ENCODE measurements around the gene LYAR. TPM values are rescaled to one million over a fixed set of nuclear protein-coding genes. Genes with fewer than 3 reads are reported as not detected.
A peak's percentile ranks its signal among the peaks of the same experiment; 100 is the strongest.

Gene LYAR
- total and polyA plus RNA-seq, 7 donors: 12.8 to 60.8 (median 17.7) TPM

- intact Hi-C loops (cut with DNase I): no loop called here
- TF ChIP-seq CTCF (IDR thresholded peaks at IDR 0.05): no peak
- Histone ChIP-seq H3K27ac (no peak overlapping the region), H3K9me3 (no peaks in the 10 kb centered on the region), H3K27me3 (ENCODE audit: insufficient read depth in 3 of 3, low read length in 2 of 3) (no peaks in the 10 kb centered on the region), H3K4me1 (peaks cover 9% of the 10 kb centered on the region), H3K36me3 (ENCODE audit: insufficient read depth in 1 of 2, low read depth in 1 of 2) (peaks cover 0 to 52% of the 10 kb centered on the region in 2 donors), H3K4me3 (no peak overlapping the region)
- no peak for ATAC-seq
- no peak for DNase-seq
- WGBS, 3 donors: 89 to 97% (median 91%) methylated on average over 3 of the region's 3 CpGs
Measured at GRCh38 chr4:4299006-4299405, 9.1 kb upstream of the LYAR start.

- H3K4me1 ChIP-seq: peaks cover 26% of the 10 kb centered on the region
- TF ChIP-seq CTCF (IDR thresholded peaks at IDR 0.05): no peak
- H3K36me3 ChIP-seq (ENCODE audit: insufficient read depth in 1 of 2, low read depth in 1 of 2): peaks cover 0 to 31% of the 10 kb centered on the region in 2 donors
- no peaks in the 10 kb centered on the region for H3K9me3 ChIP-seq
- ATAC-seq: no peak
- no peak for DNase-seq
- WGBS, 3 donors: 93 to 97% (median 94%) methylated on average over 5 of the region's 5 CpGs
- no peak overlapping the region for H3K27ac ChIP-seq
- no peak overlapping the region for H3K4me3 ChIP-seq
- H3K27me3 ChIP-seq (ENCODE audit: insufficient read depth in 3 of 3, low read length in 2 of 3): no peaks in the 10 kb centered on the region
- intact Hi-C loops (cut with DNase I): no loop called here
Measured at GRCh38 chr4:4296283-4296846, 6.4 kb upstream of the LYAR start.

GRCh38 chr4:4293279-4293678 is 3.3 kb upstream of the LYAR start:
- no peak overlapping the region for H3K4me3 ChIP-seq
- peaks cover 39% of the 10 kb centered on the region for H3K4me1 ChIP-seq
- no peaks in the 10 kb centered on the region for H3K9me3 ChIP-seq
- intact Hi-C loops (cut with DNase I): no loop called here
- ATAC-seq (peak; percentile 50 to 65 (median 56)), DNase-seq (no peak)
- H3K27me3 ChIP-seq (ENCODE audit: insufficient read depth in 3 of 3, low read length in 2 of 3): no peaks in the 10 kb centered on the region
- peaks cover 0 to 5% of the 10 kb centered on the region in 2 donors for H3K36me3 ChIP-seq (ENCODE audit: insufficient read depth in 1 of 2, low read depth in 1 of 2)
- TF ChIP-seq CTCF (IDR thresholded peaks at IDR 0.05): no peak
- H3K27ac ChIP-seq: peak overlapping the region; percentile 67
- WGBS, 3 donors: 54 to 70% (median 63%) methylated on average over 3 of the region's 3 CpGs

- intact Hi-C loops (cut with DNase I): loop anchor here (5.0 kb wide), 1 partner anchor 42 kb away; the partner anchor contains the start of gene TMEM128 (in 2 of the 2)
- H3K4me1 ChIP-seq: peaks cover 46% of the 10 kb centered on the region
- ATAC-seq: peak in 2 of 4 donors; percentile 0 to 1
- H3K27me3 ChIP-seq (ENCODE audit: insufficient read depth in 3 of 3, low read length in 2 of 3): no peaks in the 10 kb centered on the region
- peak overlapping the region; percentile 91 for H3K27ac ChIP-seq
- no peak for TF ChIP-seq CTCF (IDR thresholded peaks at IDR 0.05)
- peak overlapping the region; percentile 93 for H3K4me3 ChIP-seq
- WGBS, 3 donors: 0 to 1% (median 0%) methylated on average over 10 of the region's 10 CpGs
- H3K36me3 ChIP-seq (ENCODE audit: insufficient read depth in 1 of 2, low read depth in 1 of 2): peaks cover 0 to 22% of the 10 kb centered on the region in 2 donors
- DNase-seq: no peak
- H3K9me3 ChIP-seq: no peaks in the 10 kb centered on the region
Measured at GRCh38 chr4:4289597-4289940, 385 bp downstream of the LYAR start.

- Histone ChIP-seq H3K9me3 (no peaks in the 10 kb centered on the region), H3K36me3 (ENCODE audit: insufficient read depth in 1 of 2, low read depth in 1 of 2) (peaks cover 0 to 28% of the 10 kb centered on the region in 2 donors), H3K27ac (peak overlapping the region; percentile 91), H3K4me1 (peaks cover 46% of the 10 kb centered on the region), H3K27me3 (ENCODE audit: insufficient read depth in 3 of 3, low read length in 2 of 3) (no peaks in the 10 kb centered on the region), H3K4me3 (peak overlapping the region; percentile 93)
- no peak for ATAC-seq
- DNase-seq: no peak
- WGBS, 3 donors: 27 to 41% (median 29%) methylated on average over 3 of the region's 3 CpGs
- no peak for TF ChIP-seq CTCF (IDR thresholded peaks at IDR 0.05)
- intact Hi-C loops (cut with DNase I): loop anchor here (5.0 kb wide), 1 partner anchor 42 kb away; the partner anchor contains the start of gene TMEM128 (in 2 of the 2)
Measured at GRCh38 chr4:4289055-4289454, 899 bp downstream of the LYAR start.

Data from psoas muscle (tissue), 8 donors.